Natural killer cell (primary cell): Measurements from ENCODE around the gene CCDC85A. TPM values are rescaled to one million over a fixed set of nuclear protein-coding genes. Genes with fewer than 3 reads are reported as not detected.

Source experiments
- ATAC-seq, 3 donors: fragments of 150-1000 bp in 2 of 3; fragments of 200-7000 bp in 1 of 3; cut with Tn5 transposase; 1 replicate in 1 of 3; 2 replicates in 2 of 3; pipeline ENCODE4 v1.10.0; 2021; ENCODE audit warnings: mild to moderate bottlenecking in 2 of 3, moderate library complexity in 2 of 3
- DNase-seq, 2 donors: peaks; one replicate each; pipeline versions ENCODE4 v3.0.0 to v3.0.0-alpha.2; 2013 to 2021; ENCODE audit warnings: mixed read lengths in 1 of 2
- H3K27ac ChIP-seq: one replicate; pipeline ENCODE4 v1.5.1; 2013; ENCODE audit warnings: mild to moderate bottlenecking, low read length
- H3K27me3 ChIP-seq: one replicate; pipeline ENCODE4 v1.6.1; 2013; ENCODE audit warnings: low read length; ENCODE audit not compliant: control insufficient read depth, insufficient read depth
- H3K36me3 ChIP-seq: one replicate; pipeline ENCODE4 v1.6.1; 2013; ENCODE audit warnings: low read length; ENCODE audit not compliant: control insufficient read depth, insufficient read depth
- H3K4me1 ChIP-seq: one replicate; pipeline ENCODE4 v1.6.1; 2013; ENCODE audit warnings: low read length; ENCODE audit not compliant: control insufficient read depth, insufficient read depth
- H3K4me3 ChIP-seq: one replicate; pipeline ENCODE4 v1.5.1; 2013; ENCODE audit warnings: low read length
- H3K9me3 ChIP-seq: one replicate; pipeline ENCODE4 v1.6.1; 2013; ENCODE audit warnings: low read length; ENCODE audit not compliant: control insufficient read depth, insufficient read depth
- H3K27ac Mint-ChIP-seq, 2 donors: one replicate each; pipeline ENCODE4 v1.8.0; 2022; ENCODE audit warnings: mild to moderate bottlenecking in 2 of 2, mixed read lengths in 2 of 2, moderate library complexity in 1 of 2
- H3K27me3 Mint-ChIP-seq, 2 donors: one replicate each; pipeline ENCODE4 v1.8.0; 2022; ENCODE audit warnings: low read depth in 2 of 2, mixed read lengths in 2 of 2
- H3K36me3 Mint-ChIP-seq: one replicate; pipeline ENCODE4 v1.8.0; 2022; ENCODE audit warnings: mixed read lengths
- H3K4me1 Mint-ChIP-seq, 2 donors: one replicate each; pipeline ENCODE4 v1.8.0; 2022; ENCODE audit warnings: mixed read lengths in 2 of 2
- H3K4me3 Mint-ChIP-seq: one replicate; pipeline ENCODE4 v1.8.0; 2022; ENCODE audit warnings: mild to moderate bottlenecking, moderate library complexity, mixed read lengths
- H3K9me3 Mint-ChIP-seq, 2 donors: one replicate each; pipeline ENCODE4 v1.8.0; 2022; ENCODE audit warnings: mixed read lengths in 2 of 2
- WGBS: methylation state at CpG from one replicate; pipeline ENCODE4 v1.1.7; 2013; ENCODE audit warnings: missing lambda C conversion rate; ENCODE audit not compliant: insufficient coverage; 5-methylcytosine and 5-hydroxymethylcytosine counted together
- intact Hi-C: fragments of 100-400 bp; cut with micrococcal nuclease; formaldehyde crosslinking; loops from one replicate; pipeline ENCODE4 v1.14.2; 2022
- total RNA-seq, 4 donors: library from RNA; stranded (reverse); fragments of 120-200 nt in 1 of 4; gene quantifications; one replicate each; pipeline versions ENCODE4 v1.2.3 to v1.2.4, GENCODE V29; 2013 to 2022
- TF ChIP-seq, protein P1 (sequence below): fragments of 200-600 bp; IDR thresholded peaks from one replicate; pipeline ENCODE4 v1.8.0; 2022; ENCODE audit warnings: antibody characterized with exemption

The CCDC85A gene
- total RNA-seq, 3 donors from 2014 or later (not counting 1 experiment from before 2014, with no cell fraction given) = not detected

- no peak overlapping the region for H3K4me3 ChIP-seq
- no peak overlapping the region for H3K4me3 Mint-ChIP-seq
- no peaks in the 10 kb centered on the region for H3K9me3 ChIP-seq
- intact Hi-C loops = no loop called here
- no peaks in the 10 kb centered on the region for H3K27me3 ChIP-seq
- no peaks in the 10 kb centered on the region for H3K4me1 ChIP-seq
- 85% methylated on average over 3 of the region's 3 CpGs for WGBS
- H3K9me3 Mint-ChIP-seq = peaks cover 2 to 7% of the 10 kb centered on the region in 2 donors
- ATAC-seq = no peak
- H3K27ac ChIP-seq = no peak overlapping the region
- no peaks in the 10 kb centered on the region for H3K27me3 Mint-ChIP-seq
- no peaks in the 10 kb centered on the region for H3K4me1 Mint-ChIP-seq
- H3K27ac Mint-ChIP-seq = no peak overlapping the region
- TF ChIP-seq, protein P1, sequence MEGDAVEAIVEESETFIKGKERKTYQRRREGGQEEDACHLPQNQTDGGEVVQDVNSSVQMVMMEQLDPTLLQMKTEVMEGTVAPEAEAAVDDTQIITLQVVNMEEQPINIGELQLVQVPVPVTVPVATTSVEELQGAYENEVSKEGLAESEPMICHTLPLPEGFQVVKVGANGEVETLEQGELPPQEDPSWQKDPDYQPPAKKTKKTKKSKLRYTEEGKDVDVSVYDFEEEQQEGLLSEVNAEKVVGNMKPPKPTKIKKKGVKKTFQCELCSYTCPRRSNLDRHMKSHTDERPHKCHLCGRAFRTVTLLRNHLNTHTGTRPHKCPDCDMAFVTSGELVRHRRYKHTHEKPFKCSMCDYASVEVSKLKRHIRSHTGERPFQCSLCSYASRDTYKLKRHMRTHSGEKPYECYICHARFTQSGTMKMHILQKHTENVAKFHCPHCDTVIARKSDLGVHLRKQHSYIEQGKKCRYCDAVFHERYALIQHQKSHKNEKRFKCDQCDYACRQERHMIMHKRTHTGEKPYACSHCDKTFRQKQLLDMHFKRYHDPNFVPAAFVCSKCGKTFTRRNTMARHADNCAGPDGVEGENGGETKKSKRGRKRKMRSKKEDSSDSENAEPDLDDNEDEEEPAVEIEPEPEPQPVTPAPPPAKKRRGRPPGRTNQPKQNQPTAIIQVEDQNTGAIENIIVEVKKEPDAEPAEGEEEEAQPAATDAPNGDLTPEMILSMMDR = no peak
- H3K36me3 ChIP-seq = no peaks in the 10 kb centered on the region
- no peak for DNase-seq
- H3K36me3 Mint-ChIP-seq = no peaks in the 10 kb centered on the region
Measured at GRCh38 chr2:56297671-56298070, 113.9 kb downstream of the CCDC85A start.

DNA sequence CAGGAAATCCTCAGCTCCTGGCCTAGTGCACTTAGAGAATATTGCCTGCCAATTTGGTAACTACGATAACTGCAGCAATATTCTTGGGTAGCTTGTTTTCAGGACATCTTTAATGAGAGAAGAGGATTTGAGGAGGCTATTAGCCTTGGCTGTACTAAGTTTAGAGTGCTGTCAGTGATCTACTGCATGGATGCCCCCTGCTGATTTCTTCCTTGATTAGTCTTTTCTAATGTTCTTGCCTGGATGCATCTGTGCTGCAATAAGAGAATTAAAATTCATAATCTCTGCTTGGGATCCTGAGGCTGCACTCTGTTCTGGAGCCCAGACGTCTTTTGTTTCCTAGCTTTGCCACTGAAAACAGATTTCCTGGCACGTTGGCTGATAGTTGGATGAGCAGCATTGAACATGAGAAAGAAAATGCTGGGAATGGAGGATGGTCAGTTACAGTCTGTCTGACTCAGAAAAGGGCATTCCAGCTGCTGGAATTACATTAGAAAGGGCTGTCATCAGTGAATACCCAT is 115.4 kb downstream of the CCDC85A start:
- Histone ChIP-seq H3K36me3 (no peaks in the 10 kb centered on the region), H3K27me3 (no peaks in the 10 kb centered on the region), H3K4me3 (no peak overlapping the region), H3K27ac (no peak overlapping the region), H3K9me3 (no peaks in the 10 kb centered on the region), H3K4me1 (no peaks in the 10 kb centered on the region)
- DNase-seq (no peak), ATAC-seq (no peak)
- WGBS = 77% methylated on average over 3 of the region's 3 CpGs
- intact Hi-C loops = no loop called here
- no peaks in the 10 kb centered on the region for H3K4me1 Mint-ChIP-seq
- H3K4me3 Mint-ChIP-seq = no peak overlapping the region
- no peaks in the 10 kb centered on the region for H3K36me3 Mint-ChIP-seq
- TF ChIP-seq, protein P1 = no peak
- H3K27me3 Mint-ChIP-seq = no peaks in the 10 kb centered on the region
- no peak overlapping the region for H3K27ac Mint-ChIP-seq
- H3K9me3 Mint-ChIP-seq = peaks cover 6 to 7% of the 10 kb centered on the region in 2 donors

DNA sequence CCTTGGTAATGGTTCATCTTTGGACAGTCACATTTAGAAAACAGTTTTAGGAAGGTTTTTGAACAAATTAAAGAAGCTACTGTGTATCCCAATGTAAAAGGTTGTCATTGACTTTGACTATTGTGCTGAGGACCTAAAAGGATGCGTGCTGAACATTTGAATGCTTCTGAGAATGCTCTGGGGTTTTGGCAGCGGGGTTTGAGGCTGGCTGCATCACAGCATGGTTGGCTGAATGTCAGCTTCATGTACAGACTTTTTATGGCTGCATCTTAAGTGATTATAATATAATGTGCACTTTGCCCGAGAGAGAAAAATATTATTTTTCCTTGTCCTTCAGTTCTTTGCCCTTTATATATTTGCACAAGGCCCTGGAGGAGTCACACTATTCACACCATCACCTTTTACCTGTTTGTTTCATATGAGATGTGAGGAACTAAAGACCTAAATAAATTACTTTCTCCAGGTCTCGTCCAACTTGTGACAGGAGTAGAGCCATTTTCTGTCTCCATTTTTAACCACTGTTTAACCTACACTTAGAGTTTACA is 125.9 kb downstream of the CCDC85A start:
- Mint-ChIP-seq H3K27ac (no peak overlapping the region), H3K4me3 (no peak overlapping the region), H3K9me3 (peaks cover 2 to 7% of the 10 kb centered on the region in 2 donors), H3K4me1 (no peaks in the 10 kb centered on the region), H3K36me3 (no peaks in the 10 kb centered on the region), H3K27me3 (no peaks in the 10 kb centered on the region)
- TF ChIP-seq, protein P1 = no peak
- 72% methylated on average over 3 of the region's 4 CpGs for WGBS
- Histone ChIP-seq H3K9me3 (no peaks in the 10 kb centered on the region), H3K27me3 (no peaks in the 10 kb centered on the region), H3K4me3 (no peak overlapping the region), H3K27ac (no peak overlapping the region), H3K4me1 (no peaks in the 10 kb centered on the region), H3K36me3 (no peaks in the 10 kb centered on the region)
- DNase-seq (no peak), ATAC-seq (no peak)
- intact Hi-C loops = no loop called here

- Histone ChIP-seq H3K27me3 (no peaks in the 10 kb centered on the region), H3K36me3 (no peaks in the 10 kb centered on the region), H3K4me3 (no peak overlapping the region), H3K4me1 (no peaks in the 10 kb centered on the region), H3K27ac (no peak overlapping the region), H3K9me3 (no peaks in the 10 kb centered on the region)
- intact Hi-C loops = no loop called here
- Mint-ChIP-seq H3K9me3 (peaks cover 5 to 14% of the 10 kb centered on the region in 2 donors), H3K4me1 (no peaks in the 10 kb centered on the region), H3K36me3 (no peaks in the 10 kb centered on the region), H3K27ac (no peak overlapping the region), H3K4me3 (no peak overlapping the region), H3K27me3 (no peaks in the 10 kb centered on the region)
- TF ChIP-seq, protein P1 = no peak
- 56% methylated on average over 1 of the region's 1 CpG for WGBS
- ATAC-seq (no peak), DNase-seq (no peak)
Measured at GRCh38 chr2:56313500-56313921, 129.7 kb downstream of the CCDC85A start.
